Osteoblast (primary cell): ENCODE data around the gene CACNA1E. TPM values are rescaled to one million over a fixed set of nuclear protein-coding genes. Genes with fewer than 3 reads are reported as not detected.

Source experiments
- DNase-seq: peaks from one replicate; pipeline ENCODE4 v3.0.0; 2011; ENCODE audit warnings: low spot score, mixed read lengths; ENCODE audit not compliant: insufficient read length; ENCODE audit errors: missing footprints
- H2AFZ ChIP-seq: 2 replicates; pipeline ENCODE4 v1.6.0; 2011; ENCODE audit warnings: mild to moderate bottlenecking, low read length
- H3K27ac ChIP-seq: 2 replicates; pipeline ENCODE4 v1.5.1; 2011; ENCODE audit warnings: mild to moderate bottlenecking, low read depth, low read length, moderate library complexity
- H3K27me3 ChIP-seq: 2 replicates; pipeline ENCODE4 v1.6.0; 2012; ENCODE audit warnings: mild to moderate bottlenecking, control low read depth, inconsistent platforms, low read length, moderate library complexity; ENCODE audit not compliant: insufficient read depth
- H3K36me3 ChIP-seq: 2 replicates; pipeline ENCODE4 v1.5.1; 2011; ENCODE audit warnings: mild to moderate bottlenecking, low read length, control low read depth, moderate library complexity; ENCODE audit not compliant: insufficient read depth
- H3K4me1 ChIP-seq: 2 replicates; pipeline ENCODE4 v1.5.1; 2011; ENCODE audit warnings: mild to moderate bottlenecking, low read length, control low read depth, moderate library complexity; ENCODE audit not compliant: insufficient read depth
- H3K4me2 ChIP-seq: 2 replicates; pipeline ENCODE4 v1.6.0; 2011; ENCODE audit warnings: mild to moderate bottlenecking, low read length; ENCODE audit not compliant: insufficient read depth
- H3K4me3 ChIP-seq: fragments of 200-600 bp; sonication (generic); 3 replicates; pipeline ENCODE4 v1.5.1; 2012; ENCODE audit warnings: mild to moderate bottlenecking, low read length, inconsistent platforms; ENCODE audit not compliant: insufficient read depth
- H3K79me2 ChIP-seq: 2 replicates; pipeline ENCODE4 v1.6.0; 2012; ENCODE audit warnings: mild to moderate bottlenecking, low read length, control low read depth, inconsistent platforms; ENCODE audit not compliant: insufficient read depth
- H3K9me3 ChIP-seq: 2 replicates; pipeline ENCODE4 v1.5.1; 2011; ENCODE audit warnings: low read depth, low read length, control low read depth
- H4K20me1 ChIP-seq: 2 replicates; pipeline ENCODE4 v1.6.0; 2012; ENCODE audit warnings: mild to moderate bottlenecking, low read length, control low read depth; ENCODE audit not compliant: insufficient read depth
- CTCF ChIP-seq: IDR thresholded peaks from 2 replicates; pipeline ENCODE4 v1.5.1; 2011; ENCODE audit warnings: mild to moderate bottlenecking, low read depth, low read length, moderate library complexity; ENCODE audit errors: extremely low read depth
- total RNA-seq: library from RNA; depleted of rRNA; stranded (reverse); fragments of >200 nt; gene quantifications from 2 replicates; pipeline ENCODE4 v1.2.3, GENCODE V29; 2012

Gene CACNA1E
- total RNA-seq, 1 donor: under 0.01 TPM

GRCh38 chr1:181593042-181593441, 109.7 kb downstream of the CACNA1E start:
- Histone ChIP-seq H3K9me3 (no peaks in the 10 kb centered on the region), H3K4me1 (no peaks in the 10 kb centered on the region), H3K27ac (no peak overlapping the region), H2AFZ (no peak overlapping the region), H3K36me3 (no peaks in the 10 kb centered on the region), H4K20me1 (no peaks in the 10 kb centered on the region), H3K4me3 (no peak overlapping the region), H3K27me3 (no peaks in the 10 kb centered on the region), H3K79me2 (no peaks in the 10 kb centered on the region), H3K4me2 (no peak overlapping the region)
- no peak for TF ChIP-seq CTCF
- no peak for DNase-seq

- no peaks in the 10 kb centered on the region for H3K4me1 ChIP-seq
- H3K79me2 ChIP-seq: no peaks in the 10 kb centered on the region
- no peak overlapping the region for H3K4me2 ChIP-seq
- DNase-seq: no peak
- no peak overlapping the region for H3K4me3 ChIP-seq
- H3K36me3 ChIP-seq: no peaks in the 10 kb centered on the region
- TF ChIP-seq CTCF: no peak
- no peak overlapping the region for H3K27ac ChIP-seq
- H3K27me3 ChIP-seq: no peaks in the 10 kb centered on the region
- H2AFZ ChIP-seq: no peak overlapping the region
- no peaks in the 10 kb centered on the region for H3K9me3 ChIP-seq
- no peaks in the 10 kb centered on the region for H4K20me1 ChIP-seq
These were observed 111.2 kb downstream of the CACNA1E start for GRCh38 chr1:181594553-181594952.

- Histone ChIP-seq H3K4me2 (no peak overlapping the region), H3K4me3 (no peak overlapping the region), H3K36me3 (no peaks in the 10 kb centered on the region), H3K79me2 (no peaks in the 10 kb centered on the region), H2AFZ (no peak overlapping the region), H4K20me1 (no peaks in the 10 kb centered on the region), H3K27me3 (no peaks in the 10 kb centered on the region), H3K27ac (no peak overlapping the region), H3K9me3 (no peaks in the 10 kb centered on the region), H3K4me1 (no peaks in the 10 kb centered on the region)
- TF ChIP-seq CTCF: no peak
- DNase-seq: no peak
These were observed 111.9 kb downstream of the CACNA1E start for GRCh38 chr1:181595234-181595633.

GRCh38 chr1:181601186-181601950, 118.1 kb downstream of the CACNA1E start:
- H3K36me3 ChIP-seq: no peaks in the 10 kb centered on the region
- no peaks in the 10 kb centered on the region for H3K79me2 ChIP-seq
- H3K4me3 ChIP-seq: no peak overlapping the region
- H4K20me1 ChIP-seq: no peaks in the 10 kb centered on the region
- DNase-seq: no peak
- H3K4me2 ChIP-seq: no peak overlapping the region
- H3K9me3 ChIP-seq: no peaks in the 10 kb centered on the region
- no peak overlapping the region for H2AFZ ChIP-seq
- no peaks in the 10 kb centered on the region for H3K4me1 ChIP-seq
- no peak overlapping the region for H3K27ac ChIP-seq
- no peaks in the 10 kb centered on the region for H3K27me3 ChIP-seq
- no peak for TF ChIP-seq CTCF
